Fibroblast of peridontal ligament (primary cell): ENCODE measurements around the gene CDH10.

Experiments
- DNase-seq: peaks from one replicate; pipeline ENCODE4 v3.0.0-alpha.2; 2010; ENCODE audit errors: extremely low read depth

Gene CDH10

GRCh38 chr5:24487368-24488229 is 157.2 kb downstream of the CDH10 start:
- DNase-seq: no peak

GRCh38 chr5:24480952-24481351 is 163.8 kb downstream of the CDH10 start:
- no peak for DNase-seq

DNA sequence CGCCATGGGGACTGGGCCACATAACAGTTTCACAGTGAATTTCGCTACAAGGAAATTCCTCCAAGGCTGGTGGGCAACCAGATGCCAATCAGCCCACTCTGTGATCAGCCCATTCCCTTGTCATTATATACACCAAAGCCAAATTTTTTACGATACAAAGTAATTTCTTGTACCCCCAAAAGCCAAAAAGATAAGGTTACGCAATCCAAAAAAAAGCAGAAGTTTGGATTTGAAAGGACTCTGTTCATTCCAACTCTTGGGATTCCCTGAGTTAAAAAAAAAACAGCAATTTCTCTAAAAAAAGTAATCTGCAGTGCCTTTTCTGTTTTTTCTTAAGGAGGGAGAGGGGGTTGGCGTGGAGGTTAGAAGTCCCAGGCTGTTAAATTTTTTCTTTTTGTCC is 166.8 kb downstream of the CDH10 start:
- DNase-seq: no peak

- no peak for DNase-seq
Measured at GRCh38 chr5:24475101-24475500, 169.7 kb downstream of the CDH10 start.

GRCh38 chr5:24474685-24475084 is 170.1 kb downstream of the CDH10 start:
- no peak for DNase-seq

GRCh38 chr5:24472518-24472917 is 172.3 kb downstream of the CDH10 start:
- DNase-seq: no peak

GRCh38 chr5:24444414-24444813 is 200.4 kb downstream of the CDH10 start:
- no peak for DNase-seq

- DNase-seq: no peak
Measured at GRCh38 chr5:24439465-24439864, 205.3 kb downstream of the CDH10 start.
